Measurements from ENCODE around the gene GTF2A2.

GTF2A2 gene

GRCh38 chr15:59636184-59636583 is 21.1 kb downstream of the GTF2A2 start:
- no peaks in the 10 kb centered on the region for H3K9me3 ChIP-seq (ENCODE audit: control insufficient read depth, low read length)
- no peak overlapping the region for H3K4me3 ChIP-seq (ENCODE audit: low read length)
- DNase-seq (ENCODE audit: low read depth), result no peak
- H3K9ac ChIP-seq (ENCODE audit: low read length), result no peak overlapping the region
- H3K27me3 ChIP-seq (replicated peaks; ENCODE audit: control insufficient read depth, insufficient read depth, low read length), result no peaks in the 10 kb centered on the region
- H3K36me3 ChIP-seq (ENCODE audit: control insufficient read depth, insufficient read depth, low read length, severe bottlenecking), result peaks cover 35% of the 10 kb centered on the region
- H3K4me1 ChIP-seq (ENCODE audit: control insufficient read depth, insufficient read depth, low read length), result no peaks in the 10 kb centered on the region

- no peaks in the 10 kb centered on the region for H3K27me3 ChIP-seq (replicated peaks; ENCODE audit: control insufficient read depth, insufficient read depth, low read length)
- no peaks in the 10 kb centered on the region for H3K9me3 ChIP-seq (ENCODE audit: control insufficient read depth, low read length)
- H3K36me3 ChIP-seq (ENCODE audit: control insufficient read depth, insufficient read depth, low read length, severe bottlenecking), result peaks cover 10% of the 10 kb centered on the region
- no peak for DNase-seq (ENCODE audit: low read depth)
- no peak overlapping the region for H3K9ac ChIP-seq (ENCODE audit: low read length)
- no peaks in the 10 kb centered on the region for H3K4me1 ChIP-seq (ENCODE audit: control insufficient read depth, insufficient read depth, low read length)
- H3K4me3 ChIP-seq (ENCODE audit: low read length), result no peak overlapping the region
These were observed 24.6 kb downstream of the GTF2A2 start for GRCh38 chr15:59632714-59633113.

- peaks cover 33% of the 10 kb centered on the region for H3K27me3 ChIP-seq (replicated peaks; ENCODE audit: control insufficient read depth, insufficient read depth, low read length)
- no peak overlapping the region for H3K4me3 ChIP-seq (ENCODE audit: low read length)
- no peak overlapping the region for H3K9ac ChIP-seq (ENCODE audit: low read length)
- H3K36me3 ChIP-seq (ENCODE audit: control insufficient read depth, insufficient read depth, low read length, severe bottlenecking), result no peaks in the 10 kb centered on the region
- H3K9me3 ChIP-seq (ENCODE audit: control insufficient read depth, low read length), result no peaks in the 10 kb centered on the region
- DNase-seq (ENCODE audit: low read depth), result peak; percentile 59
- no peaks in the 10 kb centered on the region for H3K4me1 ChIP-seq (ENCODE audit: control insufficient read depth, insufficient read depth, low read length)
These were observed 35.0 kb downstream of the GTF2A2 start for GRCh38 chr15:59622289-59622688.

- DNase-seq (ENCODE audit: low read depth), result no peak
- peaks cover 19% of the 10 kb centered on the region for H3K27me3 ChIP-seq (replicated peaks; ENCODE audit: control insufficient read depth, insufficient read depth, low read length)
- no peak overlapping the region for H3K9ac ChIP-seq (ENCODE audit: low read length)
- no peaks in the 10 kb centered on the region for H3K36me3 ChIP-seq (ENCODE audit: control insufficient read depth, insufficient read depth, low read length, severe bottlenecking)
- H3K4me1 ChIP-seq (ENCODE audit: control insufficient read depth, insufficient read depth, low read length), result no peaks in the 10 kb centered on the region
- H3K4me3 ChIP-seq (ENCODE audit: low read length), result no peak overlapping the region
- no peaks in the 10 kb centered on the region for H3K9me3 ChIP-seq (ENCODE audit: control insufficient read depth, low read length)
These were observed 38.9 kb downstream of the GTF2A2 start for GRCh38 chr15:59618406-59618805.

- no peak for DNase-seq (ENCODE audit: low read depth)
- no peaks in the 10 kb centered on the region for H3K4me1 ChIP-seq (ENCODE audit: control insufficient read depth, insufficient read depth, low read length)
- no peaks in the 10 kb centered on the region for H3K36me3 ChIP-seq (ENCODE audit: control insufficient read depth, insufficient read depth, low read length, severe bottlenecking)
- H3K27me3 ChIP-seq (replicated peaks; ENCODE audit: control insufficient read depth, insufficient read depth, low read length), result peaks cover 19% of the 10 kb centered on the region
- H3K9ac ChIP-seq (ENCODE audit: low read length), result no peak overlapping the region
- no peak overlapping the region for H3K4me3 ChIP-seq (ENCODE audit: low read length)
- H3K9me3 ChIP-seq (ENCODE audit: control insufficient read depth, low read length), result no peaks in the 10 kb centered on the region
These were observed 40.9 kb downstream of the GTF2A2 start for GRCh38 chr15:59616379-59616778.

GRCh38 chr15:59615661-59616060 is 41.7 kb downstream of the GTF2A2 start:
- DNase-seq (ENCODE audit: low read depth), result no peak
- H3K27me3 ChIP-seq (replicated peaks; ENCODE audit: control insufficient read depth, insufficient read depth, low read length), result peaks cover 19% of the 10 kb centered on the region
- H3K9ac ChIP-seq (ENCODE audit: low read length), result no peak overlapping the region
- H3K9me3 ChIP-seq (ENCODE audit: control insufficient read depth, low read length), result no peaks in the 10 kb centered on the region
- no peaks in the 10 kb centered on the region for H3K36me3 ChIP-seq (ENCODE audit: control insufficient read depth, insufficient read depth, low read length, severe bottlenecking)
- H3K4me1 ChIP-seq (ENCODE audit: control insufficient read depth, insufficient read depth, low read length), result no peaks in the 10 kb centered on the region
- no peak overlapping the region for H3K4me3 ChIP-seq (ENCODE audit: low read length)

- H3K4me1 ChIP-seq (ENCODE audit: control insufficient read depth, insufficient read depth, low read length), result no peaks in the 10 kb centered on the region
- H3K4me3 ChIP-seq (ENCODE audit: low read length), result no peak overlapping the region
- no peaks in the 10 kb centered on the region for H3K36me3 ChIP-seq (ENCODE audit: control insufficient read depth, insufficient read depth, low read length, severe bottlenecking)
- H3K9me3 ChIP-seq (ENCODE audit: control insufficient read depth, low read length), result no peaks in the 10 kb centered on the region
- H3K9ac ChIP-seq (ENCODE audit: low read length), result no peak overlapping the region
- peaks cover 11% of the 10 kb centered on the region for H3K27me3 ChIP-seq (replicated peaks; ENCODE audit: control insufficient read depth, insufficient read depth, low read length)
- no peak for DNase-seq (ENCODE audit: low read depth)
These were observed 43.2 kb downstream of the GTF2A2 start for GRCh38 chr15:59614153-59614552.

GRCh38 chr15:59611276-59612260 is 45.7 kb downstream of the GTF2A2 start, which contains the start of gene GCNT3:
GCNT3 (plus strand) TSS chr15:59611783; CDS start chr15:59618239, 6,456 bp downstream.
- Histone ChIP-seq H3K9ac (ENCODE audit: low read length) (no peak within 1 kb of the TSS), H3K4me1 (ENCODE audit: control insufficient read depth, insufficient read depth, low read length) (no peaks in the 10 kb centered on the region), H3K4me3 (ENCODE audit: low read length) (no peak within 1 kb of the TSS), H3K36me3 (ENCODE audit: control insufficient read depth, insufficient read depth, low read length, severe bottlenecking) (no peaks in the 10 kb centered on the region), H3K27me3 (replicated peaks; ENCODE audit: control insufficient read depth, insufficient read depth, low read length) (peaks cover 10% of the 10 kb centered on the region), H3K9me3 (ENCODE audit: control insufficient read depth, low read length) (no peaks in the 10 kb centered on the region)
- peak; percentile 27 for DNase-seq (ENCODE audit: low read depth)

GRCh38 chr15:59609730-59610712 is 47.3 kb downstream of the GTF2A2 start:
- no peak overlapping the region for H3K9ac ChIP-seq (ENCODE audit: low read length)
- peaks cover 10% of the 10 kb centered on the region for H3K27me3 ChIP-seq (replicated peaks; ENCODE audit: control insufficient read depth, insufficient read depth, low read length)
- H3K4me1 ChIP-seq (ENCODE audit: control insufficient read depth, insufficient read depth, low read length), result no peaks in the 10 kb centered on the region
- H3K4me3 ChIP-seq (ENCODE audit: low read length), result no peak overlapping the region
- H3K36me3 ChIP-seq (ENCODE audit: control insufficient read depth, insufficient read depth, low read length, severe bottlenecking), result no peaks in the 10 kb centered on the region
- DNase-seq (ENCODE audit: low read depth), result no peak
- no peaks in the 10 kb centered on the region for H3K9me3 ChIP-seq (ENCODE audit: control insufficient read depth, low read length)

GRCh38 chr15:59605994-59606393 is 51.3 kb downstream of the GTF2A2 start:
- Histone ChIP-seq H3K9me3 (ENCODE audit: control insufficient read depth, low read length) (peaks cover 19% of the 10 kb centered on the region), H3K36me3 (ENCODE audit: control insufficient read depth, insufficient read depth, low read length, severe bottlenecking) (no peaks in the 10 kb centered on the region), H3K4me3 (ENCODE audit: low read length) (no peak overlapping the region), H3K4me1 (ENCODE audit: control insufficient read depth, insufficient read depth, low read length) (no peaks in the 10 kb centered on the region), H3K27me3 (replicated peaks; ENCODE audit: control insufficient read depth, insufficient read depth, low read length) (peaks cover 10% of the 10 kb centered on the region), H3K9ac (ENCODE audit: low read length) (no peak overlapping the region)
- no peak for DNase-seq (ENCODE audit: low read depth)

- no peak for DNase-seq (ENCODE audit: low read depth)
- Histone ChIP-seq H3K9ac (ENCODE audit: low read length) (no peak overlapping the region), H3K4me1 (ENCODE audit: control insufficient read depth, insufficient read depth, low read length) (peaks cover 7% of the 10 kb centered on the region), H3K27me3 (replicated peaks; ENCODE audit: control insufficient read depth, insufficient read depth, low read length) (no peaks in the 10 kb centered on the region), H3K36me3 (ENCODE audit: control insufficient read depth, insufficient read depth, low read length, severe bottlenecking) (no peaks in the 10 kb centered on the region), H3K4me3 (ENCODE audit: low read length) (no peak overlapping the region), H3K9me3 (ENCODE audit: control insufficient read depth, low read length) (peaks cover 8% of the 10 kb centered on the region)
These were observed 58.9 kb downstream of the GTF2A2 start for GRCh38 chr15:59598461-59598860.

Data from adipocyte (in vitro differentiated cells).